ENCODE data around the gene PRAMEF20.
"Not testable (repeated sequence)": the region's sequence is repeated elsewhere in the genome, so short reads cannot be mapped to it uniquely, and the experiment has no call there.

GRCh38 chr1:13364928-13365327 lies 45.3 kb upstream of the PRAMEF20 start:
- TF ChIP-seq YY1 (IDR thresholded peaks at IDR 0.05; ENCODE audit: low read depth); CTCF (IDR thresholded peaks at IDR 0.05): not testable (repeated sequence)

Measured in SK-N-SH (cell line).